Body of pancreas (tissue), 4 donors: ENCODE results near the gene SETD7. TPM values are rescaled to one million over a fixed set of nuclear protein-coding genes. Genes with fewer than 3 reads are reported as not detected.

Source experiments
- ATAC-seq: fragments of 150-250 bp; one replicate; pipeline ENCODE4 v1.9.1; 2016
- DNase-seq, 4 donors: peaks; one replicate each; pipeline ENCODE4 v3.0.0-alpha.2; 2019
- H3K27ac ChIP-seq, 4 donors: fragments of 200-600 bp; sonication (generic); 1 replicate in 3 of 4; 2 replicates in 1 of 4; pipeline versions ENCODE4 v1.5.1 to v1.6.1; 2016 to 2019; ENCODE audit warnings: mild to moderate bottlenecking in 1 of 4, mixed read lengths in 1 of 4, moderate library complexity in 1 of 4
- H3K27me3 ChIP-seq, 2 donors: fragments of 200-600 bp; sonication (generic); one replicate each; pipeline ENCODE4 v1.6.0; 2016; ENCODE audit warnings: mild to moderate bottlenecking in 1 of 2
- H3K36me3 ChIP-seq, 2 donors: fragments of 200-600 bp; sonication (generic); replicated peaks in 1 of 2; 2 replicates each; pipeline ENCODE4 v1.5.1; 2016; ENCODE audit warnings: low read depth in 2 of 2; ENCODE audit not compliant: insufficient read depth in 1 of 2
- H3K4me1 ChIP-seq: fragments of 200-600 bp; sonication (generic); one replicate; pipeline ENCODE4 v1.6.0; 2016
- H3K4me3 ChIP-seq, 2 donors: fragments of 200-600 bp; sonication (generic); 1 replicate in 1 of 2; 2 replicates in 1 of 2; pipeline ENCODE4 v1.5.1; 2016 to 2019
- H3K9me3 ChIP-seq, 3 donors: fragments of 200-600 bp; sonication (generic); 1 replicate in 2 of 3; 2 replicates in 1 of 3; pipeline ENCODE4 v1.5.1; 2016
- POLR2A ChIP-seq, 3 donors: fragments of 450-650 bp; IDR thresholded peaks; one replicate each; pipeline ENCODE4 v1.6.1; 2016; ENCODE audit warnings: antibody characterized with exemption in 3 of 3, mild to moderate bottlenecking in 2 of 3
- WGBS, 2 donors: methylation state at CpG; one replicate each; pipeline ENCODE4 v1.1.5; 2017; 5-methylcytosine and 5-hydroxymethylcytosine counted together
- intact Hi-C: fragments of 100-400 bp; cut with DNase I; formaldehyde crosslinking; loops from one replicate; pipeline ENCODE4 v1.15.1; 2023
- total RNA-seq, 2 donors: library from RNA; depleted of rRNA; stranded (reverse); fragments of >200 nt; gene quantifications; one replicate each; pipeline ENCODE4 v1.1.0, GENCODE V29; 2016
- TF ChIP-seq, protein P1 (sequence below), 7 experiments: fragments of 450-650 bp in 4 of 7; fragments of 200-600 bp in 3 of 7; sonication (generic) in 3 of 7; IDR thresholded peaks; one replicate each; pipeline ENCODE4 v1.5.1; 2016 to 2019; ENCODE audit warnings: antibody characterized with exemption in 7 of 7

The SETD7 gene
- total RNA-seq, 2 donors from 2014 or later: 21.8 to 34.8 TPM

DNA sequence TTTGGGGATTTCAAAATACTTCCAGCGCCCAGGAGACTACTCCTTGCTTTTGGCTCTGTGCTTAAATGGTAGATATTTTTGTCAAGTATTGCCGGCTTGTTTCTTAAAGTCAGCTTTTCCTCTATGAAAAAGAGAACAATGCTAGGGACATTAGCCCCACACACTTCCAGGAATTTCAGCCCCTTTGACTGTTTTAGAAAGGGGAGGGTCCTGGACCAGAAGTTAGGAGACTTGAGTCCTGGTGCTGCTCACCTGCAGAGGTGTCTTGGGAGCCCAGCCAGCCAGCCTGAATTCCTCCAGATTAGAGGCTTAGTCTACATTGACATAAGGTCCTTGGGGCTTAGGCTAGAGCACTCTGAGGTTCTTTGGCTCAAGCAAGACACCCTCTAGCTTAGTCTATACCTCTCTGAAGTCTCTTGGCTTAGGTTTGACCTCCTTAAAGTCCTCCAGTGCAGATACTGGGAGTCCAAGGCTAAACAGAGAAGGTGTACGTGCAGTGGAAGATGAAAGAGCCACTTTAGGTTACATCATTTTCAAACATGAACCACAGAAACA lies 1.6 kb upstream of the SETD7 start:
- Histone ChIP-seq H3K27ac (peak overlapping the region; percentile 97 to 99 (median 98)), H3K36me3 (no peaks in the 10 kb centered on the region), H3K27me3 (no peaks in the 10 kb centered on the region), H3K4me1 (peaks cover 54% of the 10 kb centered on the region), H3K9me3 (no peaks in the 10 kb centered on the region), H3K4me3 (no peak overlapping the region)
- intact Hi-C loops: no loop called here
- WGBS, 2 donors: 12 to 15% methylated on average over 3 of the region's 3 CpGs
- DNase-seq (peak; percentile 33 to 74 (median 47)), ATAC-seq (no peak)
- TF ChIP-seq, protein P1, sequence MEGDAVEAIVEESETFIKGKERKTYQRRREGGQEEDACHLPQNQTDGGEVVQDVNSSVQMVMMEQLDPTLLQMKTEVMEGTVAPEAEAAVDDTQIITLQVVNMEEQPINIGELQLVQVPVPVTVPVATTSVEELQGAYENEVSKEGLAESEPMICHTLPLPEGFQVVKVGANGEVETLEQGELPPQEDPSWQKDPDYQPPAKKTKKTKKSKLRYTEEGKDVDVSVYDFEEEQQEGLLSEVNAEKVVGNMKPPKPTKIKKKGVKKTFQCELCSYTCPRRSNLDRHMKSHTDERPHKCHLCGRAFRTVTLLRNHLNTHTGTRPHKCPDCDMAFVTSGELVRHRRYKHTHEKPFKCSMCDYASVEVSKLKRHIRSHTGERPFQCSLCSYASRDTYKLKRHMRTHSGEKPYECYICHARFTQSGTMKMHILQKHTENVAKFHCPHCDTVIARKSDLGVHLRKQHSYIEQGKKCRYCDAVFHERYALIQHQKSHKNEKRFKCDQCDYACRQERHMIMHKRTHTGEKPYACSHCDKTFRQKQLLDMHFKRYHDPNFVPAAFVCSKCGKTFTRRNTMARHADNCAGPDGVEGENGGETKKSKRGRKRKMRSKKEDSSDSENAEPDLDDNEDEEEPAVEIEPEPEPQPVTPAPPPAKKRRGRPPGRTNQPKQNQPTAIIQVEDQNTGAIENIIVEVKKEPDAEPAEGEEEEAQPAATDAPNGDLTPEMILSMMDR (IDR thresholded peaks at IDR 0.05): no peak
- TF ChIP-seq POLR2A (IDR thresholded peaks at IDR 0.05): no peak

DNA sequence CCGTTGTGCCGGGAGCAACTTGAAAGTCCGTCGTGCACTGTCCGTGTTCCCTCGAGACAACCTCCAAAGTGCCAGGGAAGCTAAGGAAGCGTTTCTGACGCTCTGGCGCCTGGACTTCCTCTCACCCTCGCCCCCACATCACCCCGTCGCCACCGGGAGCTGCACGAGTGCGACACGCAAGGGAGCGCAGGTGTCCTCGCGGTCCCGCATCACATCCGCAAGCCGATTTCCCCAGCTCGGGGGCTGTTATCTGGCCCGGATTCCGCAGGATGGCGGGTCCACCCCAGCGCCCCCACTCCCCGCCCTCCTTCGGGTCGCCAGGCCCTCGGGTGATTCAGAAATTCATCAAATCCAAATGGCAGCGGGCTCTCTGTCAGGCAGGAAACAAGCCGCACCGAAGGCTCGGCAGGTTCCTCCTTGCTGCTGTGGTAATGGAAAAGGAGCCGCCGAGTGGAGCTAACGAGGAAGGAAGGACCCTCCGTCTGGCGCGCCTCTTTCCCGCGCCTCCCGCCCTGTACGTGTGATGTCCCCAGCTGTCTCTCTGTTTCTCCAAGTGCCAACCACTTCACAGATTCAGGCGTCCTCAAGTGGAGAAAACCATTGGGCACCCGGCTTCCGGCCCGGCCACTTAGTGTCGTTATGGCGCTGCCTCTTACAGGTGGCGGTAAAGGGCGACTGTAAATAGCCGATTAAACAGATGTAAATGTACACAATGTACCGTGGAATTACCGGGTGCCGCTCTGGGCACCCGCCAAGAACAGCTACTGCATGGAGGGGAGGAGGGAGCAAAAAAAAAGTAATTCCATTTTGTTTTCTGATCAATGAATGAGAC lies 921 bp upstream of the SETD7 start:
- peak; percentile 51 to 73 (median 69) for TF ChIP-seq POLR2A (IDR thresholded peaks at IDR 0.05)
- TF ChIP-seq, protein P1 (IDR thresholded peaks at IDR 0.05): peak in 2 of 7 experiments; percentile 11 to 26
- no peaks in the 10 kb centered on the region for H3K27me3 ChIP-seq
- intact Hi-C loops: no loop called here
- H3K9me3 ChIP-seq: no peaks in the 10 kb centered on the region
- peak overlapping the region; percentile 97 to 99 (median 98) for H3K27ac ChIP-seq
- DNase-seq (peak; percentile 65 to 80 (median 78)), ATAC-seq (peak; percentile 12)
- H3K4me3 ChIP-seq: peak overlapping the region; percentile 62 to 89
- peaks cover 61% of the 10 kb centered on the region for H3K4me1 ChIP-seq
- no peaks in the 10 kb centered on the region for H3K36me3 ChIP-seq
- 0 to 4% methylated on average over 28 to 58 of the region's 58 CpGs for WGBS, 2 donors

DNA sequence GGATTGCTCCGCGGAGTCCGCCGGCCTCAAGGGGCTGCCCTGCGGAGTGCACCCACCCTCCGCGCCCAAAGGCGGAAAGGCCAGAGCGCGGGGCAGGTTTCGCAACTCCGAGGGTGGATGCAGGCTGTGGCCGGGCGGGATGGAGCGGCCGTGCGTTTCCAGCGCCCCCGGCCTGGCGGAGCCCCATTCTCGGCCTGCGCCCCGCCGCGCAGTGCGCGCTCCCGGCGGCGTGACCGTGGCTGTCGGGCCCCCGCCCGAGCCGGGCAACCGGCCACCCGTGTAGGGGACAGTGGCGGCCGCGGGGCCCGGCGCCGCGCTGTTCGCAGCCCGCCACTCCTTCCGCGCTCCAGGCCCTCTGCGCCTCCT lies 331 bp downstream of the SETD7 start:
- H3K27me3 ChIP-seq: no peaks in the 10 kb centered on the region
- H3K27ac ChIP-seq: peak overlapping the region; percentile 97 to 99 (median 98)
- H3K36me3 ChIP-seq: no peaks in the 10 kb centered on the region
- no peaks in the 10 kb centered on the region for H3K9me3 ChIP-seq
- ATAC-seq (peak; percentile 38), DNase-seq (peak; percentile 56 to 62 (median 60))
- intact Hi-C loops: no loop called here
- H3K4me1 ChIP-seq: peaks cover 71% of the 10 kb centered on the region
- no peak for TF ChIP-seq POLR2A (IDR thresholded peaks at IDR 0.05)
- TF ChIP-seq, protein P1 (IDR thresholded peaks at IDR 0.05): no peak
- 0% methylated on average over 47 of the region's 49 CpGs; no CpG with 5 or more reads in 1 of the 2 donors for WGBS, 2 donors
- H3K4me3 ChIP-seq: peak overlapping the region; percentile 62 to 89

DNA sequence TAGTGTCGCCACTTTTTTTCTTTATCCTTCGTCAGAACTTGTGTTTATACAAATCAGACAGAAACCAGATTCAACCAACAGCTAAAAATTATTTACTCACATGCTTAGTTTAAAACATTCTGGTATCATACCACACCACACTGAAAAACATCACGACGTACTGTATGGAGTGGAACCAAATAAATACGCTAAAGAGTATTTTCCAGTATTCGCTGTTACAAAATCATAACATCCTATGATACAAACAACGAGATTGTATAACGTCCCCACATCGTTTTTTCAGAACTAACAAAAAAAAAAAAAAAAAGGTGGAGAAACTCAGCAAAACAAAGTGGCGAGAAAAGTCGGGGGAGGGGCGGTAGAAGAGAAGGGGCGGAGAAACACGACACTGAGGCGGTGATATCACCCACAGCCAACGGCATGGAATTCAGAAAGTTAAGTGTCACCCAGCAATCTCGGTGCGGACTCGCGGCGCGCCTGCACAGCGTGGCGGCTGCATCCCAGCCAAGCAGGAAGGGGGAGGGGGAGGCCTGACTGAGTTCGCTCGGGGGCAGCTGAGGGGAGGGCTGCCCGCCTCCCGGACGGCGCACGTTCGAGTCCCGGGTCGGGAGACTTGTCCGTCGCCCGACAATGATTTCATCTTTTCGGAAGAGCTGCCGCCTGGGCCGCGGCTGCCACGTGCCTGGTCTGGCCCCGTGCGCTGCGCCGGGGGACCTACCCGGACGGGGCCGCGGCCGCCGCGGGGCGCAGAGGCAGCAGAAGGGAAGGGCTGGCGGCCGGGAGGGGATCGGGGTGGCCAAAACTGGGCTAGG lies 920 bp downstream of the SETD7 start:
- WGBS, 2 donors: 2% methylated on average over 24 to 57 of the region's 57 CpGs
- Histone ChIP-seq H3K4me3 (peak overlapping the region; percentile 62 to 89), H3K9me3 (no peaks in the 10 kb centered on the region), H3K27ac (peak overlapping the region; percentile 97 to 99 (median 98)), H3K36me3 (no peaks in the 10 kb centered on the region), H3K27me3 (no peaks in the 10 kb centered on the region), H3K4me1 (peaks cover 68% of the 10 kb centered on the region)
- peak; percentile 82 to 97 (median 96) for TF ChIP-seq POLR2A (IDR thresholded peaks at IDR 0.05)
- TF ChIP-seq, protein P1 (IDR thresholded peaks at IDR 0.05): peak in 2 of 7 experiments; percentile 1 to 9
- intact Hi-C loops: no loop called here
- ATAC-seq (peak; percentile 80), DNase-seq (peak; percentile 94 to 95 (median 94))
